H4 (cell line): ENCODE results near the gene BPHL. TPM values are rescaled to one million over a fixed set of nuclear protein-coding genes. Genes with fewer than 3 reads are reported as not detected.
"Not testable (repeated sequence)": the region's sequence is repeated elsewhere in the genome, so short reads cannot be mapped to it uniquely, and the experiment has no call there.

Experiments used
- DNase-seq: peaks from one replicate; pipeline ENCODE4 v3.0.0-alpha.2; 2015; ENCODE audit warnings: low spot score
- total RNA-seq: library from RNA; depleted of rRNA; stranded (reverse); fragments of >200 nt; shearing (Covaris generic); gene quantifications from 2 replicates; pipeline ENCODE4 v1.2.3, GENCODE V29; 2014; rRNA removed

Gene BPHL
- total RNA-seq, 1 experiment from 2014 or later = 19.0 TPM

DNA sequence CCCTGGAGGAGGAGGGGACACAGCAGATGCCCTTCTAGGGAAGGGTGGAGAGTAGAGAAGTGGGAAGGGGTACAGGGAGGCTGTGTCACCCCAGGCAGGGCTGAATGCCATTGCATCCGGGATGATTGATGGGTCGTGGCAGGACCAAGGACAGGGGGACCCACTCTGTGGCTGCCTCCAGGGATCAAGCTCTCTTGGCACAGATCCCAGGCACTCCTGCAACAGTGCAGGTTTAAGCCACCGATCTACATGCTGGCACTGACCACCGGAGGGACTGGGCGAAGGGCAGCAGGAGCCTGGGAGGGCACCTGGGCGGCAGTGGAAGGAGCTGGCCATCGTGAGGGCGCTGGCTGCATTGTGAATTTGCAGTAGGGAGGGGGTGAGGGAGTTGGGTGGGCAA lies 61.4 kb downstream of the BPHL start:
- DNase-seq = not testable (repeated sequence)

- no peak for DNase-seq
These were observed 62.6 kb downstream of the BPHL start for GRCh38 chr6:3181105-3181504.

DNA sequence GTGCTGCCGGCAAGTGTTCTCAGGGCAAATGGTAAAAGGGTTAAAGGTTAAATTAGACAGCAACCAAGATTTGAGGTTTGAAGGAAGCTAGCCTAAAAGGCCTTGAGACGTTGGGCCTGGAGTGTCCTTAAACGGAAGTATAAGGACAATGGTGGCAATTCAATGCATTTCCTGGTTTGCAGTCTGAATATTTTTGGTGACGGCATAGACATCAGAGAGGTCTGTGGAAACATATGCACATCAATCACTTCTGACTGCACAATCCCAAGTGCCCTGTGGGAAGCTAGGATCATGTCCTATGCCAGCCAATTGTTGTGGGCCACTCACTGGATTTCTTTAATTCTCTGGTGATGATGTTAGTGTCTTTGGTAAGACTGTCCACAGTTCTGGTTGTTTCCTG lies 64.6 kb downstream of the BPHL start:
- no peak for DNase-seq

DNA sequence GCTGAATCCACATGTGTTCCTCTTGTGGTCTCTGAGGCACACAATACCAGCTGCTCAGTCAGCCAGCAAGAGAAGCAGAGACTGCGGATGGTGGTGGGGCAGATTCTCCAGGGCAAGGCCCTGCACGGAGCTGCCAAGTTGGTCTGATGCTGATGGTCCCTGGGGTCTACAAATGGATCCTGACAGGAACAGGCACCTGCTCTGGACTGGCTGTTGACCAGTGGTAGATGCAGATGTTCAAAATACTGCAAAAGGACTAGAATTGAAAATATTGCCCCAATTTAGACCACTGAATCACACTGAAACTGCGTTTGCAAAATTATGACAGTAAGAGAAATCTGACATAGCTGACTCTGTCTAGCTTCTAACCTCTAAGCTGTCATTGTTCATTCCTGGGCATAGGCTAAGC lies 68.5 kb downstream of the BPHL start:
- no peak for DNase-seq

GRCh38 chr6:3188262-3188661 lies 69.8 kb downstream of the BPHL start:
- DNase-seq = no peak

DNA sequence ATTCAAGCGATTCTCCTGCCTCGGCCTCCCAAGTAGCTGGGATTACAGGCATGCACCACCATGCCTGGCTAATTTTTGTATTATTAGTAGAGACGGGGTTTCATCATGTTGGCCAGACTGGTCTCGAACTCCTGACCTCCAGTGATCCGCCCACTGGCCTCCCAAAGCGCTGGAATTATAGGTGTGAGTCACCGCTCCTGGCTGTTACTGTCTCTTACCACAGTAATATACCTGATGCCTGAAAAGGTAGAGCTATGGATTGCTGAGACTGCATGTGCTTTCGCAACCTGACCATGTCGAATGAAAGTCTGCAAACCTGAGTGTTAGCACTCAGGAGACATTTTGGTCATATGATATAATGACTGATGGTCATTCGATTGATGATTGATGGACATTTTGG lies 70.7 kb downstream of the BPHL start:
- DNase-seq = not testable (repeated sequence)

- DNase-seq = no peak
These were observed 71.5 kb downstream of the BPHL start for GRCh38 chr6:3190056-3190455.

DNA sequence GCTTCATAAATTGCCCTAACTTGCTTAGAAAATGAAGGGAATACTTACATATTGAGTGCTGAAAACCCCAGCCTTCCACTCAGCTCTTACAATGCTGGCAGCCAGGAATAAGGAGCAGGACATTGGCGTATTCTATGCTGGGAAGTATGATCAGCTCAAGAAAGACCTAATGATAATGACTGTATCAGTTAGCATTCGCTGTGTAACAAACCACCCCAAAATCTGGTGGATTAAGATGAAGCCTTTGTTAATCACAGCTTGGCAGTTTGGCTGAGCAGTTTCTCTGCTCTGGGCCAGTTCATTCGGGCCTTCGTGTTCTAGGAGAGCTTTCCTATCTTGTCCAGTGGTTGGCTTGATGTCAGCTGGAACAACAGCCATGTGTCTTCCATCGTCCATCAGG lies 72.3 kb downstream of the BPHL start:
- DNase-seq = no peak

GRCh38 chr6:3193102-3193849 lies 74.8 kb downstream of the BPHL start:
- no peak for DNase-seq

DNA sequence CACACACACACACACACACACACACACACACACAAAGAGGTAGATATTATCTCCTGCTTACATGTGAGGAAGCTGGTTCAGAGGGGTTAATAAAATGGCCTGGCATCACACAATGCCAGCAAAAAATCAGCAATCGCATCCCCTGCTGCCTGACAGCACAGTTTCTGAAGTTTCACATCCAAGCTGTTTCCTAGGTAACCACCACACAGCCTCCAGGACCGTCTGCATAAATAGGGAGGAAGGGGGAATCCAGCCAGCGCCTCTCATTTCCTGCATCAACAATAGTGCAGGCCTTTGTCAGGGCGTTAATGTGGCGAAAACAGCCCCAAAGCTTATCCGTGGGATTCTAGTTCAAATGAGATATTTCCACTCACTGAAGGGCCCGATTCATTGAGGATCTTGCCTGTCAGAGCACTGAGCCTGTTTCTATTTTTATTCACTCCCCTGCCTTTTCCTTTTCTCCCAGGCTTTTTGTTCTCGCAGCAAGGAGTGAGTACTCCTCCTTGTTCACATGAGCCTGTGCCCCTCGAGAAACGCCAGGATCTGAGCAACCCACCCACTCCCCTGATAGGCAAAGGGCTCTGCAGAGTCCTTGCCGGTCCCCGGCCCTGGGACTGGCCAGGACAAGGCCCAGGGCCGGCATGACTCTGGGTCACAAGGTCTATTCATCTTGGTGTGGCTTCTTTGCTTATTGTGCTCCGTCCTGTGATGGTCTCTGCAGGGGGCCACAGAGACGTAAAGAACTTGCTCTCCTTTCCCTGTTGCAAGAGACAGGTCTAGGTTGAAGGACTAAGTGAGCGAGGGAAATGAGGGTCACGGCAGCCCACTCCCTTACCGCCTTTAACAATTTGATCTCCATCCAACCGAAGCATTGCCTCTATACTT lies 76.3 kb downstream of the BPHL start:
- no peak for DNase-seq

DNA sequence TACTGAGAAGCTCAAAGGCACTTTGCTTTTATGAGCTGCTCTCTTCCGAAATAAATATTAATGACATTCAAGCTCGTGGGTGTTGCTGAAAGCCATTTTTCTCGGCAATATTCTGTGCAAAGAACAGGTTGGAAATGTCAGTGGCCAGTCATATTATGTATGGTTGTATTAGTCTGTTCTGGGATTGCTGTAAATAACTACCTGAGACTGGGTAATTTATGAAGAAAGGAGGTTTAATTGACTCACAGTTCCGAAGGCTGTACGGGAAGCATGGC lies 76.8 kb downstream of the BPHL start:
- DNase-seq = no peak

DNA sequence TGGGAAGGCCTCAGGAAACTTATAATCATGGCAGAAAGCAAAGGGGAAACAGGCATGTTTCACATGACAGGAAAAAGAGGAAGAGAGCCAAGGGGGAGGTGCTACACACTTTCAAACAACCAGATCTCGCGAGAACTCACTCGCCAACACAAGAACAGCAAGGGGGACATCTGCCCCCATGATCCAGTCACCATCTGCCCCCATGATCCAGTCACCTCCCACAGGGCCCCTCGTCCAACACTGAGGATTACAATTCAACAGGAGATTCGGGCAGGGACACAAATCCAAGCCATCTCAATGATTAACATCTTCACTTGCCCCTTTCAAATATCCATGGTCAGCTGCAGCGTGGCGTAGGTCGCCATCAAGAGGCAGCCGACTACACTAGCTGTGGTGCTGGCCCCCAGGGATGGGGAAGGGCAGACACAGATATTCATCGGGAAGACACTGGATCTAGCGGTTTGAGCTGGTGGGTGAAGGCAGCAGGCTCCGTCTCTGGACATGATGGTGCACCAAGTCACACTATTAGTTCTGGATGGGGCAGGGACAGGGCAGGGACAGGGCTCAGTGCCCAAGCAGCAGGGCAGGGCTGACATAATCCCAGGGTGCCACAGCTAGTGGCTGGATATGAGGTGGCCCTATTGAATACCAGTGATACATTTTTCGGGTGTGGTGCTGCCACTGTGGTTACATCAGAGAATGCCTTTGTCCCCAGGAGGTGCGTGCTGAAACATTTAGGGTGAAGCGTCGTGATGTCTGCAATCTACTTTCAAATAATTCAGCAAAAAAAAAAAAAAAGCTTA lies 77.4 kb downstream of the BPHL start:
- DNase-seq = no peak

- no peak for DNase-seq
These were observed 78.3 kb downstream of the BPHL start for GRCh38 chr6:3196770-3197169.

DNA sequence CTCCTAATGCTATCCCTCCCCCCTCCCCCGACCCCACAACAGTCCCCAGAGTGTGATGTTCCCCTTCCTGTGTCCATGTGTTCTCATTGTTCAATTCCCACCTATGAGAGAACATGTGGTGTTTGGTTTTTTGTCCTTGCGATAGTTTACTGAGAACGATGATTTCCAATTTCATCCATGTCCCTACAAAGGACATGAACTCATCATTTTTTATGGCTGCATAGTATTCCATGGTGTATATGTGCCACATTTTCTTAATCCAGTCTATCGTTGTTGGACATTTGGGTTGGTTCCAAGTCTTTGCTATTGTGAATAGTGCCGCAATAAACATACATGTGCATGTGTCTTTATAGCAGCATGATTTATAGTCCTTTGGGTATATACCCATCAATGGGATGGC lies 79.2 kb downstream of the BPHL start:
- not testable (repeated sequence) for DNase-seq

DNA sequence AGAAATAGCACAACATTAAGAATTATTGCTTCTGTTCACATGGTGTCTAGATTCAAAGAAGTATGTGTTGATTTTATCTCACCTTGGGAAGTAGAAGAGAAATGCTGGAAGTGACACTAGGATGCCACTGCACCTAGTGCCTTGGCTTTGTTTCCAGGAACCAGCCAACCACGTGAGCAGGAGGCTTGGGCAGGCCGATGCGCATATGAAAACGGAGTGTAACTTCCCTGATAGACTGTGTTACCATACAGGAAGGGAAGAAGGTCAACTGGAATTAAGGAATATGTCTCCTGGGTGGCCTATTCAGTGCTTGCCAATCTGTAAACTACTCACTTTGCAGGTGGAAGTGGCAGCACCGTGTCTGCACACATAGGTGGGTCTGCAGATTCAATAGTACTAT lies 80.9 kb downstream of the BPHL start:
- no peak for DNase-seq

GRCh38 chr6:3200682-3201081 lies 82.2 kb downstream of the BPHL start:
- no peak for DNase-seq

DNA sequence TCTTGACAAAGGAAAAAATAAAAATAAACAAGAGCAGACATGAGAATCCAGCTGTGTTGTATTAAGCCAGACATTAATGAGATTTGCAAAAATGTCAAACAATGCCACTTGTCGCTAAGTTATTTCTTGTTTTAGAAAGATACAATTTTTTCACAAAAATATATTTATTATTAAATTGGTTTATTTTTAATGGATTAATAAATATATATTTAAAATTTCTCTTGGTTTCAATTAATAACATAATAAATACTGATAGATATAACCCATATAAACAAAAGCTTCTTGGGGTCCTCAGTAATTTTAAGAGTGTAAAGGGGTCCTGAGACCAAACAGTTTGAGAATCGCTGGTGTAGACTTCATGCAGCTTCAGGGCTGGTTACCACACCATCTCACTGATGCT lies 82.9 kb downstream of the BPHL start:
- DNase-seq = no peak

Other genes starting within 250 kb of the BPHL start
- gene SERPINB9, start 215.4 kb upstream of the BPHL start, total RNA-seq = not detected in 2 replicates
- gene SERPINB6, start 147.1 kb upstream of the BPHL start, total RNA-seq = 107 and 115 TPM in 2 replicates
- 119 and 124 TPM in 2 replicates for gene NQO2, start 118.8 kb upstream of the BPHL start, total RNA-seq
- 10.1 and 14.2 TPM in 2 replicates for gene RIPK1, start 50.2 kb upstream of the BPHL start, total RNA-seq
- 46.3 and 49.0 TPM in 2 replicates for gene TUBB2A, start 38.8 kb downstream of the BPHL start, total RNA-seq
- 5.1 and 6.6 TPM in 2 replicates for gene TUBB2B, start 108.9 kb downstream of the BPHL start, total RNA-seq
- gene PSMG4, start 140.2 kb downstream of the BPHL start, total RNA-seq = 24.2 and 24.5 TPM in 2 replicates